Breast epithelium (tissue), 3 donors: ENCODE results near the gene RAD21L1.

Source experiments
- CTCF ChIP-seq, 3 donors: fragments of 450-650 bp; IDR thresholded peaks; one replicate each; pipeline ENCODE4 v1.5.1; 2016 to 2017; ENCODE audit warnings: antibody characterized with exemption in 3 of 3, mild to moderate bottlenecking in 3 of 3, moderate library complexity in 3 of 3
- POLR2A ChIP-seq: fragments of 450-650 bp; IDR thresholded peaks from one replicate; pipeline ENCODE4 v1.6.1; 2016; ENCODE audit warnings: antibody characterized with exemption, mild to moderate bottlenecking, moderate library complexity
- POLR2AphosphoS5 ChIP-seq, 3 donors: sonication (generic); formaldehyde crosslinking; IDR thresholded peaks; one replicate each; pipeline ENCODE4 v1.6.1; 2017; ENCODE audit warnings: antibody characterized with exemption in 3 of 3

- TF ChIP-seq CTCF (IDR thresholded peaks at IDR 0.05) (no peak), POLR2A (no peak), POLR2AphosphoS5 (IDR thresholded peaks at IDR 0.05) (no peak)
Measured at GRCh38 chr20:1296117-1296610, 70.3 kb downstream of the RAD21L1 start.
